ENCODE measurements around the gene ZNF625. TPM values are rescaled to one million over a fixed set of nuclear protein-coding genes. Genes with fewer than 3 reads are reported as not detected.

The ZNF625 gene
- total RNA-seq, 1 donor from 2014 or later: 4.0 TPM

DNA sequence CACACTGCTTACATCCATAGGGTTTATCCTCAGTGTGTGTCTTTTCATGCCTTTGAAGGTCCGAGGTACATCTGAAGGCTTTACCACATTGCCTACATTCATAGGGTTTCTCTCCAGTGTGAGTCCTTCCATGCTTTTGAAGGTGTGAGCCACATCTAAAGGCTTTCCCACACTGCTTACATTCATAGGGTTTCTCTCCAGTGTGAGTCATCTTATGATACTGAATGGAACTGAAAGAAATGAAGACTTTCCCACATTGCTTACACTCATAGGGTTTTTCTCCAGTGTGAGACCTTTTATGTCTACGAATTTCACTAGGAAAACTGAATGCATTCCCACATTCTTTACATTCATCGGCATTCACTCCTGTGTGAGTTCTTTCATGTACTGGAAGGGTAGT lies 23.5 kb downstream of the ZNF625 start:
- no peak overlapping the region for H3K27ac ChIP-seq (replicated peaks)
- peaks cover 44% of the 10 kb centered on the region for H3K9me3 ChIP-seq (replicated peaks)
- intact Hi-C loops (cut with micrococcal nuclease): no loop called here
- no peak overlapping the region for H3K4me3 ChIP-seq
- no peaks in the 10 kb centered on the region for H3K27me3 ChIP-seq (ENCODE audit: low read depth)
- TF ChIP-seq, protein P1, sequence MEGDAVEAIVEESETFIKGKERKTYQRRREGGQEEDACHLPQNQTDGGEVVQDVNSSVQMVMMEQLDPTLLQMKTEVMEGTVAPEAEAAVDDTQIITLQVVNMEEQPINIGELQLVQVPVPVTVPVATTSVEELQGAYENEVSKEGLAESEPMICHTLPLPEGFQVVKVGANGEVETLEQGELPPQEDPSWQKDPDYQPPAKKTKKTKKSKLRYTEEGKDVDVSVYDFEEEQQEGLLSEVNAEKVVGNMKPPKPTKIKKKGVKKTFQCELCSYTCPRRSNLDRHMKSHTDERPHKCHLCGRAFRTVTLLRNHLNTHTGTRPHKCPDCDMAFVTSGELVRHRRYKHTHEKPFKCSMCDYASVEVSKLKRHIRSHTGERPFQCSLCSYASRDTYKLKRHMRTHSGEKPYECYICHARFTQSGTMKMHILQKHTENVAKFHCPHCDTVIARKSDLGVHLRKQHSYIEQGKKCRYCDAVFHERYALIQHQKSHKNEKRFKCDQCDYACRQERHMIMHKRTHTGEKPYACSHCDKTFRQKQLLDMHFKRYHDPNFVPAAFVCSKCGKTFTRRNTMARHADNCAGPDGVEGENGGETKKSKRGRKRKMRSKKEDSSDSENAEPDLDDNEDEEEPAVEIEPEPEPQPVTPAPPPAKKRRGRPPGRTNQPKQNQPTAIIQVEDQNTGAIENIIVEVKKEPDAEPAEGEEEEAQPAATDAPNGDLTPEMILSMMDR (IDR thresholded peaks at IDR 0.05; ENCODE audit: borderline replicate concordance): no peak
- no peaks in the 10 kb centered on the region for H3K4me1 ChIP-seq
- H3K36me3 ChIP-seq: peaks cover 54% of the 10 kb centered on the region
- no peak for DNase-seq

DNA sequence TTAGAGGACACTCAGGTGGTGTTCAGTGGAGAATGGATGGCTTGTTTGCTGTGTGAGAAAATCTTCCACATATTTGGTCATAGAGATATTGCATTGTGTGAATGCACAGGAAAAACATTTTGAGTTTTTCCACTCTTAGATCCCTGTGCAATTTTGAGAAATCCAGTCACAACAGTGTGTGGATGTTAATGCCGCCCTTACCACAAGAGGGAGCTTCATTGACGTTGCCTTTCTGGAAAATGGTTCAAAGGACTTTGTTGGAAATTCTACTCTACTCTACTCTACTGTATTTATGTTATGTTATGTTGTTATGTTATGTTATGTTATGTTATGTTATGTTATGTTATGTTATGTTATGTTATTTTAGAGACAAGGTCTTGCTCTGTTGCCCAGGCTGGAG lies 29.8 kb downstream of the ZNF625 start:
- DNase-seq: no peak
- Histone ChIP-seq H3K9me3 (replicated peaks) (peaks cover 19% of the 10 kb centered on the region), H3K36me3 (peaks cover 2% of the 10 kb centered on the region), H3K27me3 (ENCODE audit: low read depth) (no peaks in the 10 kb centered on the region), H3K4me3 (no peak overlapping the region), H3K27ac (replicated peaks) (no peak overlapping the region), H3K4me1 (no peaks in the 10 kb centered on the region)
- TF ChIP-seq, protein P1 (IDR thresholded peaks at IDR 0.05; ENCODE audit: borderline replicate concordance): peak; percentile 64
- intact Hi-C loops (cut with micrococcal nuclease): no loop called here

DNA sequence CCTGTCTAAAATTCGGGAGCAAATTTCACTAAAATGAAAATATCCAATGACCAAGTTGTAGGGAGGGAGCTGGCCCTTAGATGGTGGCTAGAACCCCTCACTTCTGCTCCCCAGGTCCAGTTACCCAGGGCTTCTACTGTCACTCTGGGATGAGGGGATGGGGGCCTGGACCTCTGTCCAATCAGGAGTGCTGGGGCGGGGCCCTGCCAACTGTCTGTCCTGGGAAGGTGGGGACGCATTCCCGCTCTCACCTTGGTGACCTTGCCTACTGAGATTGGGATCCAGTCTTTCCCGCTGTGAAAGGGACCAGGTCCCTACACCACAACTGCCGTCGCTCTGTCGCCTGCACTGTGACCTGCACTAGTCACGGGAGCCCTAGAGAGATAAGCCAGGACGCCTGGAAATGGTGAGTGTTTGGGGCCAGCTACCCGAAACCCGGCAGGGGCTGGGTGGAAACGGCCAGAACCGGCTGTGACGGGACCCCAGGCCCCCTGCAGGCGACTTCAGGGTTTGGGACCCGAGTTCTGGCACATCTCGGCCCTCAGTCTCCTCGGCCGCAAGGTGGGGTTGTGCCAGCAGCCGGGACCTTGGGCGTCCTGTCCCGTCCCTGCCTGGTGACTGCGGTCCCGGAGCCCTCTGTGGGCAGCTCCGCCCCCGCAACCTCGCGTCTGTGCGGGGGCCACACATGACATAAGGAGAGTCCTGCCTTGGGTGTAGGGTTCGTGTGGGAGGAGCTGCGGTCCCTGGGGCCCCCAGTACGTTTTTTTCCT lies 39.1 kb downstream of the ZNF625 start:
- H3K4me1 ChIP-seq: no peaks in the 10 kb centered on the region
- peak overlapping the region; percentile 44 for H3K4me3 ChIP-seq
- no peak for DNase-seq
- intact Hi-C loops (cut with micrococcal nuclease): no loop called here
- TF ChIP-seq, protein P1 (IDR thresholded peaks at IDR 0.05; ENCODE audit: borderline replicate concordance): no peak
- H3K36me3 ChIP-seq: peaks cover 19% of the 10 kb centered on the region
- no peaks in the 10 kb centered on the region for H3K27me3 ChIP-seq (ENCODE audit: low read depth)
- H3K9me3 ChIP-seq (replicated peaks): peaks cover 13% of the 10 kb centered on the region
- no peak overlapping the region for H3K27ac ChIP-seq (replicated peaks)

DNA sequence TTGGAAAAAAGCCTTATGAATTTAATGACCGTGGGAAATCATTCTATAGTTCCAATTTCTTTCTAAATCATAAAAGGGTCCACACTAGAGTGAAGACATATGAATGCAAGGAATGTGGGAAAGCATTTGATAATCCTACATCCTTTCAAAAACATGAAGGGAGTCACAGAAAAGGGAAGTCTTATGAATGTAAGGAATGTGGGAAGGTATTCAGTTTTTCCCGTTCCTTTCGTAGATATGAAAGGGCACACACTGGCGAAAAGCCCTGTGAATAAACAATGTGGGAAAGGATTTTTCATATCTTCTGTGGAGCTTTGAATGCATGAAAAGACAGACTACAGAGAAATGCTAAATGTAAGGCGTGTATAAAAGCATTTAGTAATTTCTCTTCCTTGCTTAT lies 43.4 kb downstream of the ZNF625 start:
- no peaks in the 10 kb centered on the region for H3K4me1 ChIP-seq
- TF ChIP-seq, protein P1 (IDR thresholded peaks at IDR 0.05; ENCODE audit: borderline replicate concordance): no peak
- intact Hi-C loops (cut with micrococcal nuclease): no loop called here
- H3K4me3 ChIP-seq: no peak overlapping the region
- DNase-seq: no peak
- H3K27ac ChIP-seq (replicated peaks): no peak overlapping the region
- H3K9me3 ChIP-seq (replicated peaks): peaks cover 27% of the 10 kb centered on the region
- peaks cover 47% of the 10 kb centered on the region for H3K36me3 ChIP-seq
- no peaks in the 10 kb centered on the region for H3K27me3 ChIP-seq (ENCODE audit: low read depth)

DNA sequence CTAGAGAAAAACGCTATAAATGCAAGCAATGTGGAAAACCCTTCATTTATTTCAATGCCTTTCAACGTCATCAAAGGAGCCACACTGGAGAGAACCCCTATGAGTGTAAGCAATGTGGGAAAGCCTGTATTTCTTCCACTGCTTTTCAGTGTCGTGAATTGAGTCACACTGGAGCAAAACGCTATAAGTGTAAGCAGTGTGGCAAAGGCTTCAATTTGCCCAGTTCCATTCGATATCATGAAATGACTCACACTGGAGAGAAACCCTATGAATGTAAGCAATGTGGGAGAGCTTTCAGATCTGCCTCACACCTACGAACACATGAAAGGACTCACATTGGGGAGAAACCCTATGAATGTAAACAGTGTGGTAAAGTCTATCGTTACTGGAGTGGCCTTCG lies 43.8 kb downstream of the ZNF625 start:
- no peaks in the 10 kb centered on the region for H3K27me3 ChIP-seq (ENCODE audit: low read depth)
- intact Hi-C loops (cut with micrococcal nuclease): no loop called here
- H3K9me3 ChIP-seq (replicated peaks): peaks cover 27% of the 10 kb centered on the region
- no peak for DNase-seq
- TF ChIP-seq, protein P1 (IDR thresholded peaks at IDR 0.05; ENCODE audit: borderline replicate concordance): no peak
- peaks cover 47% of the 10 kb centered on the region for H3K36me3 ChIP-seq
- no peak overlapping the region for H3K4me3 ChIP-seq
- no peak overlapping the region for H3K27ac ChIP-seq (replicated peaks)
- H3K4me1 ChIP-seq: no peaks in the 10 kb centered on the region
